Activated CD8-positive, alpha-beta T cell treated with anti-CD3 and anti-CD28 coated beads, Interleukin-2, amount 10 ng/mL, durations not matched to agents 7 days and 5 days (primary cell): ENCODE data around the gene DHRS11. TPM values are rescaled to one million over a fixed set of nuclear protein-coding genes. Genes with fewer than 3 reads are reported as not detected.
"Not testable (repeated sequence)": the region's sequence is repeated elsewhere in the genome, so short reads cannot be mapped to it uniquely, and the experiment has no call there.

Experiments
- ATAC-seq: fragments of 150-1000 bp; cut with Tn5 transposase; one replicate; pipeline ENCODE4 v1.10.0; 2021; ENCODE audit warnings: moderate library complexity
- CTCF ChIA-PET: fragments of 350-600 bp; sonication (Branson Sonifier 250); formaldehyde crosslinking; loops from one replicate; lab custom pipeline; 2021; ENCODE audit warnings: antibody characterized with exemption; lab: Charles Lee
- POLR2A ChIA-PET: fragments of 350-600 bp; sonication (Branson Sonifier 250); formaldehyde crosslinking; loops from one replicate; lab custom pipeline; 2021; ENCODE audit warnings: antibody characterized with exemption; lab: Charles Lee
- DNase-seq: peaks from one replicate; pipeline ENCODE4 v3.0.0-alpha.2; 2020
- H3K27ac Mint-ChIP-seq: one replicate; pipeline ENCODE4 v1.8.0; 2021; ENCODE audit warnings: mild to moderate bottlenecking, mixed read lengths
- H3K27me3 Mint-ChIP-seq: one replicate; pipeline ENCODE4 v1.8.0; 2021; ENCODE audit warnings: low read depth, mixed read lengths
- H3K36me3 Mint-ChIP-seq: one replicate; pipeline ENCODE4 v1.8.0; 2021; ENCODE audit warnings: low read depth, mixed read lengths
- H3K4me1 Mint-ChIP-seq: one replicate; pipeline ENCODE4 v1.8.0; 2021; ENCODE audit warnings: low read depth, mixed read lengths
- H3K4me3 Mint-ChIP-seq: one replicate; pipeline ENCODE4 v1.8.0; 2021; ENCODE audit warnings: mild to moderate bottlenecking, mixed read lengths
- H3K9me3 Mint-ChIP-seq: one replicate; pipeline ENCODE4 v1.8.0; 2022; ENCODE audit warnings: mixed read lengths; ENCODE audit not compliant: insufficient read depth
- total RNA-seq, 2 experiments: library from RNA; stranded (reverse); gene quantifications; one replicate each; pipeline ENCODE4 v1.2.3, GENCODE V29; 2021

Gene DHRS11
- total RNA-seq, 2 experiments from 2014 or later, result 4.7 to 5.0 TPM

DNA sequence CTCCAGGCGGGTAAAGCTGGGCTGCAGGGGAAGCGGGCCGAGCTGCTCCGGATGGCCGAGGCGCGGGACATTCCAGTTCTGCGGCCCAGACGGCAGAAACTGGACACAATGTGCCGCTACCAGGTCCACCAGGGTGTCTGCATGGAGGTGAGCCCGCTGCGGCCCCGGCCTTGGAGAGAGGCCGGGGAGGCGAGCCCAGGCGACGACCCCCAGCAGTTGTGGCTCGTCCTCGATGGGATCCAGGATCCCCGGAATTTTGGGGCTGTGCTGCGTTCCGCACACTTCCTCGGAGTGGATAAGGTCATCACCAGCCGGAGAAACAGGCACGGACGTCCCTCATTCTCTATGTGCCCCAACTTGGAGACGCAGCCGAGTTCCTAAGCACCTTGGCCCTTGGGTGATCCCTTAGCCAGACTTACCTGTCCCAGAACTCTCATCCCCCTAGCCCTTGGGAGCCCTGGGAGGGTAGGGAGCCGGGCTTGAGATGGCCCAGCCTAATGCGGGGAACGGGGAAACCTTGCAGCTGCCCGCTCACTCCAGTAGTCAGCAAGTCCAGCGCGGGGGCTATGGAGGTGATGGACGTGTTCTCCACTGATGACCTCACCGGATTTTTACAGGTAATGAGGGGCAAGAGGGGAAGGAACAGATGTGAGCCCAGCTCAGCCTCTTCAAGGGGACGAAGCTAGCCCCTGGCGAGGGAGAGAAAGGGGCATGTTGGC, 10.5 kb downstream of the DHRS11 start:
- POLR2A ChIA-PET, result interaction anchor here (0.6 to 2.0 kb wide), 13 partner anchors 9 to 346 kb away, joined by 3 to 22 read pairs (median 3); partner anchors contain the start of genes AATF, DHRS11 and GGNBP2
- peak; percentile 34 for DNase-seq
- peaks cover 13% of the 10 kb centered on the region for H3K36me3 Mint-ChIP-seq
- ATAC-seq, result peak; percentile 27
- no peaks in the 10 kb centered on the region for H3K27me3 Mint-ChIP-seq
- peaks cover 44% of the 10 kb centered on the region for H3K4me1 Mint-ChIP-seq
- no peaks in the 10 kb centered on the region for H3K9me3 Mint-ChIP-seq
- H3K4me3 Mint-ChIP-seq, result peak overlapping the region; percentile 88
- CTCF ChIA-PET, result interaction anchor here (0.7 to 4.7 kb wide), 35 partner anchors 8 to 833 kb away, joined by 3 to 70 read pairs (median 5); partner anchors contain the start of gene DHRS11
- peak overlapping the region; percentile 88 for H3K27ac Mint-ChIP-seq

DNA sequence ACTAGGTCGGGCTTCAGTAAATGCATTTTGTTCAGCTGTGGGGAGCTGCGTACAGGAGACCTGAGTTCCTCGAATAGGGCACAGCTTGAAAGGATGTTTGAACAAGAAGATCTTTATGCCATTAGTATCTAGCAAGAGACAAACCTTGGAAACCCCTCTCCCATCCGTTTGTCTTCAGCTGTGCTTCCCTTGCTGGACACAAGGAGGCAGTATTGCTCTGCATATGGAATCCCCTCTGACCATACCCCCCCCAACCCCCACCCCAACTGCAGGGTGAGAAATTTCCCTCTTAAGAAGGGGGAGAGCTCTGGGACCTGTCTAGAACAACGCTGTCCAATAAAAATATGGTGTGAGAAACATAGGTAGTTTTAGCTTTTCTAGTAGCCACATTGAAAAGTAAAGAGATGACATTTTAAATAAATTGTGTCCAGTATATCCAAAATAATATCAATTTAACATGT, 11.3 kb downstream of the DHRS11 start:
- H3K4me3 Mint-ChIP-seq, result peak overlapping the region; percentile 88
- peak overlapping the region; percentile 79 for H3K27ac Mint-ChIP-seq
- peaks cover 18% of the 10 kb centered on the region for H3K36me3 Mint-ChIP-seq
- no peaks in the 10 kb centered on the region for H3K9me3 Mint-ChIP-seq
- no peaks in the 10 kb centered on the region for H3K27me3 Mint-ChIP-seq
- no peak for ATAC-seq
- POLR2A ChIA-PET, result interaction anchor here (0.6 to 1.4 kb wide), 5 partner anchors 26 to 759 kb away, joined by 3 read pairs; partner anchors contain the start of gene AATF
- peaks cover 45% of the 10 kb centered on the region for H3K4me1 Mint-ChIP-seq
- CTCF ChIA-PET, result interaction anchor here (0.8 to 4.7 kb wide), 35 partner anchors 8 to 832 kb away, joined by 3 to 70 read pairs (median 5); partner anchors contain the start of gene DHRS11
- peak; percentile 75 for DNase-seq

DNA sequence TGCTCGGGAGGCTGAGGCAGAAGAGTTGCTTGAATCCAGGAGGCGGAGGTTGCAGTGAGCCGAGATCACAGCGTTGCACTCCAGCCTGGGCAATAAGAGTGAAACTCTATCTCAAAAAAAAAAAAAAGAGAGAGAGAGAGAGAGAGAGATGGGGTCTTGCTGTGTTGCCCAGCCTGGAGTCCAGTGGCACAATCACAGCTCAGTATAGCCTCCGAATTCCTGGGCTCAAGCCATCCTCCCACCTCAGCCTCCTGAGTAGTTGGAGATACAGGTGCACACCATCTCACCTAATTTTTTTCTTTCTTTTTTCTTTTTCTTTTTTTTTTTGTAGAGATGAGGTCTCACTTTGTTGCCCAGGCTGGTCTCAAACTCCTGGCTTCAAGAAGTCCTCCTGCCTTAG, 13.3 kb downstream of the DHRS11 start:
- H3K4me3 Mint-ChIP-seq, H3K27me3 Mint-ChIP-seq, H3K9me3 Mint-ChIP-seq, POLR2A ChIA-PET, ATAC-seq, DNase-seq, H3K27ac Mint-ChIP-seq: not testable (repeated sequence)
- Mint-ChIP-seq H3K4me1 (peaks cover 46% of the 10 kb centered on the region), H3K36me3 (peaks cover 20% of the 10 kb centered on the region)
- CTCF ChIA-PET, result interaction anchor here (1.1 kb wide), 1 partner anchor 12 kb away, joined by 3 read pairs; no protein-coding TSS in a partner anchor

DNA sequence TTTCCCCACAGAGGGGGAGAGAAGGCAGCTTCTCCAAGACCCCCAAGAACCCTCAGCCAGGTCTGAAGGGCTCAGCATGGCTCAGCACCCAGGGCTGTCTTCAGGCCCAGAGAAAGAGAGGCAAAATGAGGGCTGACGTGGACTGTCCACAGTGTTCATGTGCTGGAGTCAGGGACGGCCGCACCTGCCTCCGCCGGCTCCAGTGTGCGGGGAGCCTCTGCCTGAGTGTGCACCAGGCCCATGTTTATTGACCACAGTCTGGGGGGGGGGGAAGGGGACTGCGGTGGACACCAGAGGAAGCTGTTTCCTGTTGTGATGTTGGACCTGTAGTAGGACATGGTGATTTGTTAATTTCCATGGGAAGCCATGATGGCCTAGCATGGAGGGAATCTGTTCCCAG, 16.6 kb downstream of the DHRS11 start:
- ATAC-seq, result no peak
- Mint-ChIP-seq H3K4me3 (no peak overlapping the region), H3K9me3 (no peaks in the 10 kb centered on the region), H3K4me1 (peaks cover 29% of the 10 kb centered on the region), H3K27me3 (no peaks in the 10 kb centered on the region), H3K27ac (no peak overlapping the region), H3K36me3 (peaks cover 20% of the 10 kb centered on the region)
- POLR2A ChIA-PET, result interaction anchor here (0.6 kb wide), 1 partner anchor 358 kb away, joined by 3 read pairs; no protein-coding TSS in a partner anchor
- no peak for DNase-seq
- CTCF ChIA-PET, result no interaction called here

DNA sequence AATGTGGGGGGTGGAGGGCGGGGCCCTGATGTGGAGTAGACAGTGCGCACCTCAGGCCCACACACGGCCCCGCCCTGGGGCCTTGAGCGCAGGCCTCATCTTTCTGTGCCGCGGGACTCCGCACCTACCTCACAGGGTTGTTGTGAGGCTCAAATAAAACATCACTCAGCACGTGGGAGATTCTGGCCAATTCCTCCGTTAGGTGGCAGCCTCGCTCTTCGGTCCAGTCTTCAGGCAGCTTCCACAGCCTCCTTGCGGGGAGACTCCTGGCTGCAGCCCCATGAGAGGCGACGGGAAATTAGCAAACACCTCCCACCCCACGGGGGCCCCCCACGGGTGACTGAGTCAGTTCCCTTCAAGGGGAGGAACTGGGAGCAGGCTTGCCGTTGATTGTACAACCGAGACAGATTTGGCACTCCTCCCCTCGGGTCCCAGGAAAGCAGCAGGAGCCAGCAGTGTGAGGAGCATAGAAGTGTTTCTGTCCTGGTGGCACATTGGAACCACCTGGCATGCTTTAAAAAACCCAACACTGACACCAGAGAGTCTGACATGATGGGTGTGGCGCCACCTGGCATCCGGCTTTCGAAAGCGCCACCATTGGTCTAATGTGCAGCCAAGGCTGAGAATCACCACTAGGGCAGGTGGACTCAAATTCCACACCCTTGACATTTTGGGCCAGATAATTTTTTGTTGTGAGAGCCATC, 17.3 kb downstream of the DHRS11 start:
- H3K4me3 Mint-ChIP-seq, result no peak overlapping the region
- H3K27ac Mint-ChIP-seq, result no peak overlapping the region
- peaks cover 20% of the 10 kb centered on the region for H3K36me3 Mint-ChIP-seq
- CTCF ChIA-PET, result no interaction called here
- no peaks in the 10 kb centered on the region for H3K9me3 Mint-ChIP-seq
- DNase-seq (no peak), ATAC-seq (no peak)
- POLR2A ChIA-PET, result interaction anchor here (0.6 kb wide), 1 partner anchor 358 kb away, joined by 3 read pairs; no protein-coding TSS in a partner anchor
- peaks cover 26% of the 10 kb centered on the region for H3K4me1 Mint-ChIP-seq
- no peaks in the 10 kb centered on the region for H3K27me3 Mint-ChIP-seq

DNA sequence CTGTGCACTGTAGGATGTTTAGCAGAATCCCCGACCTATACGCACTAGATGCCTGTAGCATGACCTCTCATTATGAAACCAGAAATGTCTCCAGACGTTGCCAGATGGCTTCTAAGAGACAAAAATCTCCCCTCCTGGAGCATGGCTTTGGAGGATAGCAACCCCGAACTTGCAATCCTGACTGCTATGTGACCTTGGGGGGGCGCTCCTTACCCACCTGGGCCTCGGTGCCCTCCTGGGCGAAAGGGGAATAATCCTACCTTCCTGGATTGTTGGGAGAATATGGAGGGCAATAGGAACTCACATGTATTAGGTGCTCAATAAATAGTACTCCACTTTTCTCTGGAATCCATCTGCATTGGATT, 17.8 kb downstream of the DHRS11 start:
- ATAC-seq (no peak), DNase-seq (no peak)
- ChIA-PET CTCF (interaction anchor here (0.6 to 2.1 kb wide), 2 partner anchors 8 to 9 kb away, joined by 3 to 5 read pairs; partner anchors contain the start of gene MRM1), POLR2A (no interaction called here)
- H3K9me3 Mint-ChIP-seq, result no peaks in the 10 kb centered on the region
- no peak overlapping the region for H3K4me3 Mint-ChIP-seq
- H3K4me1 Mint-ChIP-seq, result peaks cover 20% of the 10 kb centered on the region
- no peak overlapping the region for H3K27ac Mint-ChIP-seq
- H3K27me3 Mint-ChIP-seq, result no peaks in the 10 kb centered on the region
- peaks cover 16% of the 10 kb centered on the region for H3K36me3 Mint-ChIP-seq

DNA sequence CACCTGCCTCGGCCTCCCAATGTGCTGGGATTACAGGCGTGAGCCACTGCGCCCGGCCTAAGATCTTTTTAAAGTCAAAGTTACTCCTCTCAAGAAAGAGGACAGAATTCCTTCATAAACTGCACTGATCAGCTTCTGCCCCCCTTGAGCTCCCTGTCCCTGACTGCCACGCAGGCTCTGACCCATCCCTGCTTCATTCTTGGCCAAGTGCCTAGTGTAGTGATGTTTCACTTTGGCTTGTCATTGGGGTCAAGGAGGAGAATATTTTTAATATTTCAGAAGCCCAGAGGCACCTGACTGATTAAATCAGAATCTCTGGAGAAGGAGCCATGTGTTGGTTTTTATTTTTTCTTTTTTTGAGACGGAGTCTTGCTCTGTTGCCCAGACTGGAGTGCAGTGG, 18.8 kb downstream of the DHRS11 start:
- H3K9me3 Mint-ChIP-seq, result no peaks in the 10 kb centered on the region
- peaks cover 11% of the 10 kb centered on the region for H3K36me3 Mint-ChIP-seq
- ATAC-seq, result no peak
- POLR2A ChIA-PET, result interaction anchor here (1.5 kb wide), 1 partner anchor 9 kb away, joined by 7 read pairs; the partner anchor contains the start of gene MRM1
- DNase-seq, result no peak
- no peak overlapping the region for H3K4me3 Mint-ChIP-seq
- no peaks in the 10 kb centered on the region for H3K27me3 Mint-ChIP-seq
- CTCF ChIA-PET, result interaction anchor here (0.8 to 2.1 kb wide), 4 partner anchors 8 to 629 kb away, joined by 3 to 6 read pairs (median 4); partner anchors contain the start of gene MRM1
- peaks cover 12% of the 10 kb centered on the region for H3K4me1 Mint-ChIP-seq
- no peak overlapping the region for H3K27ac Mint-ChIP-seq

DNA sequence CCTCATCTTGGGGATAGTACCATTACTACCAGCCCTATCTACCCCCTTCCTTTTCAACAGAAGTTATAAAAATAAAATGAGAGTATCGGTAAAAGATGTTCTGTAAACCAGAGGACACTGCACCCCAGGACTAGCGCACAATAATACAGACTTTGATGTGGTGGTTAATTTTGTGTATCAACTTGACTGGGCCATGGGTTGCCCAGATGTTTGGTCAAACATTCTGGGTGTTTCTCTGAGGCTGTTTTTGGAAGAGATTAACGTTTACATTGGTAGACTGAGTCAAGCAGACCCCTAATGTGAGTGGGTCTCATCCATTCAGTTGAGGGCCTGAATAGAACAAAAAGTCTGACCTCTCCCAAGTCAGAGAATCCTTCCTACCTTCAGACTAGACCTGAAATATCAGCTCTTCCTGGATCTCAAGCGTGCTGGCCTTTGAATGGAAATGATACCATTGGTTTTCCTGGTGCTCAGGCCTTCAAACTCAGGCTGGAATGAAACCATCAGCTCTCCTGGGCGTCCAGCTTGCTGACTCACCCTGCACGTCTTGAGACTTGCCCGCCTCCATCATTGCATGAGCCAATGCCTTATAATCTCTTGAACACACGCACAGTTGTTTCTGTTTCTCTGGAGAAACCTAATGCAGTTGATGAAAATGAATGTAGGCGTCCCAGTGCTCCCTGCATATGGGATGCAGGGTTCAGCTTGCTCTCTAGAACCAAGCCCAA, 19.8 kb downstream of the DHRS11 start:
- Mint-ChIP-seq H3K4me3 (no peak overlapping the region), H3K27ac (no peak overlapping the region), H3K36me3 (peaks cover 8% of the 10 kb centered on the region), H3K4me1 (peaks cover 5% of the 10 kb centered on the region), H3K27me3 (no peaks in the 10 kb centered on the region), H3K9me3 (no peaks in the 10 kb centered on the region)
- ChIA-PET POLR2A (interaction anchor here (1.5 kb wide), 1 partner anchor 10 kb away, joined by 7 read pairs; the partner anchor contains the start of gene MRM1), CTCF (interaction anchor here (1.1 to 2.1 kb wide), 3 partner anchors 9 to 628 kb away, joined by 3 to 6 read pairs (median 5); partner anchors contain the start of gene MRM1)
- ATAC-seq (no peak), DNase-seq (no peak)

DNA sequence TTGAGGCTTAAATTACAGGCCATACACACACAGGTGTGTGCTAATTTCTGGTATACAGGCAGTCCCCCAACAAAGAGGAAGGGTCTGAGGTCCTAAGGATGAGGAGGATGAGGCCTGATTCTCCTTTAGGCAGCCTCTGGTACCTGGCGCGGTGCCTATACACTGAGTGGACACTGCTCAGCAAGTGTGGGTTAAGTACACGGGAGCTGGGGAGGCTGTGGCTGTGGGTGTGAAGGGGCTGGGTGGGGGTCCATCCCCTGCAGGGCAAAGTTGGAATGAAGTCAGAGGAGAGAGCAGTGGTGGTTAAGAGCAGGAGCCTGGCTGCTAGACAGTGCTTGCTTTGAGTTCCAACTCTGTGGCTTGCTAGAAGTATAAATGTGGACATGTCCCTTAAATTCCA, 20.6 kb downstream of the DHRS11 start:
- H3K9me3 Mint-ChIP-seq, result no peaks in the 10 kb centered on the region
- H3K4me1 Mint-ChIP-seq, result peaks cover 5% of the 10 kb centered on the region
- ATAC-seq, result no peak
- DNase-seq, result no peak
- no peaks in the 10 kb centered on the region for H3K27me3 Mint-ChIP-seq
- ChIA-PET CTCF (interaction anchor here (1.0 to 1.6 kb wide), 2 partner anchors 9 to 12 kb away, joined by 3 to 6 read pairs; no protein-coding TSS in a partner anchor), POLR2A (no interaction called here)
- no peak overlapping the region for H3K4me3 Mint-ChIP-seq
- H3K27ac Mint-ChIP-seq, result no peak overlapping the region
- peaks cover 8% of the 10 kb centered on the region for H3K36me3 Mint-ChIP-seq

DNA sequence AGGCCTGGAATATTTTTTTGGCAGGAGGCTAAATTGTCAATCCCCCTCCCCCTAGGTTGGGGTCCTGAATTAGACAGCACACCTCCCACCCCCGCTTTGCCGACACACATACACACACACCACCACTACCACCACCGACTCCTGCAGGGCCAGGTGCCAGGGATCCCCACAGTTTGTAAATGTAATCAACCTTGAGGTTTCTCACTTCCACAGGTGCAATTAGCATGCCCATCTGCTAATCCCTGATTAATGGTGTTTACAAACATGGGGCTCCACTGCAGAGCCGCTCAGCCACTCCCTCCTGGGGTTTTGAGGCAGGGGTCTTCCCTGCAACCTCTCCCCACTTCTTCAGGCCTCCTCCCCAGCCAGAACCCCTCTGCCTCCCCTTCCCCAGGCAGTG, 21.5 kb downstream of the DHRS11 start:
- ChIA-PET POLR2A (no interaction called here), CTCF (interaction anchor here (1.0 to 2.8 kb wide), 2 partner anchors 11 kb away, joined by 3 to 24 read pairs; partner anchors contain the start of gene MRM1)
- Mint-ChIP-seq H3K36me3 (peaks cover under 1% of the 10 kb centered on the region), H3K27me3 (no peaks in the 10 kb centered on the region), H3K4me1 (peaks cover 1% of the 10 kb centered on the region), H3K4me3 (no peak overlapping the region), H3K9me3 (no peaks in the 10 kb centered on the region), H3K27ac (no peak overlapping the region)
- ATAC-seq, result no peak
- DNase-seq, result no peak

DNA sequence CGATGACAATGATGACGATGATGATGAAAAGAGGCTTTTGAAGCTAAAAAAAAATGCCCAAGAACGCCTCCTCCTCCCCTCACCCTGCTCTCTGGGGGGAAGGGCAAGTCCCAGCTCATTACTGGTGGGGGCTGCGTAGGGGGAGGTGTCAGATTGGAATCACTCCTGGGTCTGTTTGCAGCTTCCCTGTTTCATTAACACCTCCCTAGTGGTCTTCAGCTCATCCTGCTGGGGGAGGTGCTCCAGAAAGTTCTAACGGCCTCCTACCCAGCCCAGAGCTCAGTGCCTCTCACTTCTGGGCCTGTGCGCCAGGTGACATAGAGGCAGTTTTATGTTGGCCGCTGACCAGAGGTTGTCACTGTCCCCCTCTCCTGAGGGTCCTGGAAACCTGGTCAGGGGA, 22.4 kb downstream of the DHRS11 start:
- DNase-seq, result no peak
- ChIA-PET CTCF (interaction anchor here (1.4 to 2.8 kb wide), 2 partner anchors 12 kb away, joined by 5 to 24 read pairs; partner anchors contain the start of gene MRM1), POLR2A (no interaction called here)
- Mint-ChIP-seq H3K4me1 (no peaks in the 10 kb centered on the region), H3K9me3 (no peaks in the 10 kb centered on the region), H3K4me3 (no peak overlapping the region), H3K36me3 (no peaks in the 10 kb centered on the region), H3K27me3 (no peaks in the 10 kb centered on the region), H3K27ac (no peak overlapping the region)
- ATAC-seq, result no peak
